Right atrium auricular region (tissue), 2 donors: ENCODE results near the gene GLI2. TPM values are rescaled to one million over a fixed set of nuclear protein-coding genes. Genes with fewer than 3 reads are reported as not detected.
A peak's percentile ranks its signal among the peaks of the same experiment; 100 is the strongest.

Source experiments
- DNase-seq: peaks from one replicate; pipeline ENCODE4 v3.0.0-alpha.2; 2019; ENCODE audit warnings: low spot score
- H3K27ac ChIP-seq, 2 donors: fragments of 200-600 bp; sonication (generic); 1 replicate in 1 of 2; 2 replicates in 1 of 2; pipeline ENCODE4 v1.5.1; 2016 to 2019
- H3K27me3 ChIP-seq, 2 donors: fragments of 200-600 bp; sonication (generic); one replicate each; pipeline versions ENCODE4 v1.5.1 to v1.6.0; 2017 to 2019
- H3K36me3 ChIP-seq: fragments of 200-600 bp; sonication (generic); one replicate; pipeline ENCODE4 v1.5.1; 2016
- H3K4me1 ChIP-seq, 2 donors: fragments of 200-600 bp; sonication (generic); one replicate each; pipeline versions ENCODE4 v1.5.1 to v1.6.0; 2017 to 2019
- H3K4me3 ChIP-seq, 2 donors: fragments of 200-600 bp; sonication (generic); 1 replicate in 1 of 2; 2 replicates in 1 of 2; pipeline ENCODE4 v1.5.1; 2017 to 2019; ENCODE audit warnings: mild to moderate bottlenecking in 1 of 2, moderate library complexity in 1 of 2
- H3K9me3 ChIP-seq, 2 donors: fragments of 200-600 bp; sonication (generic); one replicate each; pipeline ENCODE4 v1.5.1; 2019
- CTCF ChIP-seq, 2 donors: fragments of 200-600 bp; sonication (generic); IDR thresholded peaks; one replicate each; pipeline ENCODE4 v1.5.1; 2019; ENCODE audit warnings: antibody characterized with exemption in 2 of 2
- total RNA-seq, 2 donors: library from RNA; depleted of rRNA; stranded (reverse); fragments of >200 nt; gene quantifications; one replicate each; pipeline ENCODE4 v1.1.0, GENCODE V29; 2016

Gene GLI2
- total RNA-seq, 2 donors from 2014 or later: 1.5 to 3.5 TPM

GRCh38 chr2:120758181-120759144, 22.8 kb downstream of the GLI2 start:
- Histone ChIP-seq H3K27me3 (no peaks in the 10 kb centered on the region), H3K4me1 (peaks cover 0 to 25% of the 10 kb centered on the region in 2 donors), H3K36me3 (no peaks in the 10 kb centered on the region), H3K9me3 (no peaks in the 10 kb centered on the region), H3K27ac (peak overlapping the region; percentile 78 to 79), H3K4me3 (no peak overlapping the region)
- TF ChIP-seq CTCF (IDR thresholded peaks at IDR 0.05): no peak
- DNase-seq: no peak

- DNase-seq: no peak
- no peak for TF ChIP-seq CTCF (IDR thresholded peaks at IDR 0.05)
- Histone ChIP-seq H3K36me3 (no peaks in the 10 kb centered on the region), H3K9me3 (no peaks in the 10 kb centered on the region), H3K4me3 (no peak overlapping the region), H3K27ac (peak overlapping the region in 1 of 2 donors; percentile 78), H3K4me1 (peaks cover 0 to 38% of the 10 kb centered on the region in 2 donors), H3K27me3 (no peaks in the 10 kb centered on the region)
Observed at GRCh38 chr2:120759543-120760331, 24.1 kb downstream of the GLI2 start.

GRCh38 chr2:120760446-120761135, 24.9 kb downstream of the GLI2 start:
- DNase-seq: no peak
- Histone ChIP-seq H3K9me3 (no peaks in the 10 kb centered on the region), H3K27me3 (no peaks in the 10 kb centered on the region), H3K36me3 (no peaks in the 10 kb centered on the region), H3K4me1 (peaks cover 0 to 46% of the 10 kb centered on the region in 2 donors), H3K4me3 (no peak overlapping the region), H3K27ac (peak overlapping the region in 1 of 2 donors; percentile 32)
- no peak for TF ChIP-seq CTCF (IDR thresholded peaks at IDR 0.05)

- H3K36me3 ChIP-seq: no peaks in the 10 kb centered on the region
- no peak overlapping the region for H3K27ac ChIP-seq
- H3K9me3 ChIP-seq: no peaks in the 10 kb centered on the region
- H3K27me3 ChIP-seq: no peaks in the 10 kb centered on the region
- H3K4me3 ChIP-seq: no peak overlapping the region
- no peak for DNase-seq
- no peak for TF ChIP-seq CTCF (IDR thresholded peaks at IDR 0.05)
- peaks cover 0 to 53% of the 10 kb centered on the region in 2 donors for H3K4me1 ChIP-seq
Observed at GRCh38 chr2:120761164-120761861, 25.6 kb downstream of the GLI2 start.

- no peak for TF ChIP-seq CTCF (IDR thresholded peaks at IDR 0.05)
- Histone ChIP-seq H3K9me3 (no peaks in the 10 kb centered on the region), H3K4me1 (peaks cover 0 to 59% of the 10 kb centered on the region in 2 donors), H3K27ac (no peak overlapping the region), H3K36me3 (no peaks in the 10 kb centered on the region), H3K27me3 (no peaks in the 10 kb centered on the region), H3K4me3 (no peak overlapping the region)
- DNase-seq: no peak
Observed at GRCh38 chr2:120761911-120762310, 26.2 kb downstream of the GLI2 start.
